ENCODE measurements around the gene SQOR.

- TF ChIP-seq REST (IDR thresholded peaks at IDR 0.05; ENCODE audit: low read depth): no peak
- no peak for TF ChIP-seq EZH2 (IDR thresholded peaks at IDR 0.05)
- TF ChIP-seq CTCF (IDR thresholded peaks at IDR 0.05 in 2 of 3, conservative IDR thresholded peaks at IDR 0.05 in 1 of 3; ENCODE audit: borderline replicate concordance in 1 of 3, insufficient read depth in 1 of 3, low read depth in 2 of 3, low read length in 2 of 3): no peak
- TF ChIP-seq EZH2phosphoT487 (IDR thresholded peaks at IDR 0.05; ENCODE audit: borderline replicate concordance): no peak
- TF ChIP-seq ZBTB33 (IDR thresholded peaks at IDR 0.05; ENCODE audit: extremely low read depth, insufficient replicate concordance, low read length): no peak
- no peak for TF ChIP-seq SP1 (IDR thresholded peaks at IDR 0.05; ENCODE audit: low read depth)
- no peak for TF ChIP-seq SIN3A (IDR thresholded peaks at IDR 0.05; ENCODE audit: low read depth)
- TF ChIP-seq MAX (IDR thresholded peaks at IDR 0.05): no peak
Observed at GRCh38 chr15:45604326-45604725, 30.5 kb upstream of the SQOR start.
